GM06990 (cell line): Measurements from ENCODE around the gene FAM216A.

Experiments
- DNase-seq: peaks from one replicate; pipeline ENCODE4 v3.0.0-alpha.2; 2011; ENCODE audit not compliant: insufficient read length; ENCODE audit errors: extremely low read depth
- H3K27me3 ChIP-seq: replicated peaks from 2 replicates; pipeline ENCODE4 v1.6.0; 2011; ENCODE audit warnings: low read length; ENCODE audit not compliant: control insufficient read depth, insufficient read depth
- H3K36me3 ChIP-seq: 2 replicates; pipeline ENCODE4 v1.5.1; 2011; ENCODE audit warnings: low read length; ENCODE audit not compliant: control insufficient read depth, insufficient read depth
- H3K4me3 ChIP-seq: replicated peaks from 2 replicates; pipeline ENCODE4 v1.5.1; 2011; ENCODE audit warnings: low read depth, mild to moderate bottlenecking, control low read depth, low read length
- CTCF ChIP-seq: IDR thresholded peaks from 2 replicates; pipeline ENCODE4 v1.5.1; 2011; ENCODE audit warnings: low read length, control low read depth, mild to moderate bottlenecking, inconsistent platforms; ENCODE audit not compliant: insufficient read depth, poor library complexity, severe bottlenecking

Gene FAM216A

GRCh38 chr12:110475426-110475825 lies 6.8 kb downstream of the FAM216A start:
- Histone ChIP-seq H3K36me3 (peaks cover under 1% of the 10 kb centered on the region), H3K27me3 (no peaks in the 10 kb centered on the region)

GRCh38 chr12:110498984-110499706 lies 30.5 kb downstream of the FAM216A start:
- no peak for TF ChIP-seq CTCF
- Histone ChIP-seq H3K27me3 (no peaks in the 10 kb centered on the region), H3K36me3 (peaks cover 5% of the 10 kb centered on the region), H3K4me3 (no peak overlapping the region)
- no peak for DNase-seq

More at GRCh38 chr12:110475426-110475825, 6.8 kb downstream of the FAM216A start:
- DNase-seq, result no peak
- TF ChIP-seq CTCF, result no peak
- no peak overlapping the region for H3K4me3 ChIP-seq

- no peaks in the 10 kb centered on the region for H3K36me3 ChIP-seq
- TF ChIP-seq CTCF, result peak; percentile 4
- H3K27me3 ChIP-seq, result no peaks in the 10 kb centered on the region
- peak overlapping the region; percentile 83 for H3K4me3 ChIP-seq
- DNase-seq, result no peak
These were observed 32.7 kb downstream of the FAM216A start for GRCh38 chr12:110501399-110501751.

- peak within 1 kb of the TSS; percentile 83 for H3K4me3 ChIP-seq
- no peaks in the 10 kb centered on the region for H3K27me3 ChIP-seq
- H3K36me3 ChIP-seq, result no peaks in the 10 kb centered on the region
- peak; percentile 99 for DNase-seq
- no peak for TF ChIP-seq CTCF
These were observed 33.4 kb downstream of the FAM216A start, which contains the start of the genes RAD9B and VPS29 for GRCh38 chr12:110501752-110502738. TSS of gene RAD9B (plus strand) at chr12:110502331. CDS start at chr12:110502338, 7 bp downstream. TSS of gene VPS29 (minus strand) at chr12:110502111. CDS start at chr12:110502051, 60 bp downstream.

GRCh38 chr12:110503432-110503831 lies 34.8 kb downstream of the FAM216A start:
- TF ChIP-seq CTCF, result no peak
- Histone ChIP-seq H3K27me3 (no peaks in the 10 kb centered on the region), H3K36me3 (no peaks in the 10 kb centered on the region), H3K4me3 (no peak overlapping the region)
- no peak for DNase-seq
